Neural progenitor cell (in vitro differentiated cells): ENCODE data around the gene ZNF326.

Experiments
- EZH2 ChIP-seq: fragments of 200-600 bp; sonication (generic); IDR thresholded peaks from 2 replicates; pipeline ENCODE4 v1.6.1; 2017; ENCODE audit warnings: antibody characterized with exemption, mild to moderate bottlenecking, moderate library complexity
- TF ChIP-seq, protein P1 (sequence below): fragments of 200-600 bp; sonication (generic); IDR thresholded peaks from 2 replicates; pipeline ENCODE4 v1.5.1; 2017; ENCODE audit warnings: antibody characterized with exemption, mild to moderate bottlenecking

DNA sequence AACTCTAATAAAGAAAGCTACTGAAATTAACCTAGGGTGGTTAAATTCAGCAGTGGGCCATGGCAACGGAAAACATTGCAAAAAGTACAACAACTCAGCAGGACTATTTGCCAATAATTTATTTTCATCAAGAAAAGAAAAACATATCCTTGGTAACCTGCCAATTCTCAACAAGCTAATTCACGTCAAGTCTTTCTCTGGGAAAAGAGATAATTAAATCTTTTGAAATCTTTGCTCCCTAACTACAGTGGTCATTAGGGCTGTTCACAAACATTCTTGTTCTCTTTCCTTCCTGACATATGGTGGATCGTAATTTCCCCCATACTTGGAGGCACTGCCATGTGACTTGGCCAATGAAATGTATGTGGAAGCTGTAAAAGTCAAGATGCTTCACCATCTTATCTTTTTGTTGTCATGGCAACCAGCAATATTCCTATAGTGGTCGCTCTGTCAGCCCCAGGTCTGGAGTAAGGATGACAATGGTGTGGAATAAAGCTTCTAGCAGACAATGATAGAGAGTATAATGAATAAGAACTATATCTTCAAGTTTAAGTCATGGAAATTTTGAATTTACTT lies 29.6 kb upstream of the ZNF326 start:
- TF ChIP-seq, protein P1, sequence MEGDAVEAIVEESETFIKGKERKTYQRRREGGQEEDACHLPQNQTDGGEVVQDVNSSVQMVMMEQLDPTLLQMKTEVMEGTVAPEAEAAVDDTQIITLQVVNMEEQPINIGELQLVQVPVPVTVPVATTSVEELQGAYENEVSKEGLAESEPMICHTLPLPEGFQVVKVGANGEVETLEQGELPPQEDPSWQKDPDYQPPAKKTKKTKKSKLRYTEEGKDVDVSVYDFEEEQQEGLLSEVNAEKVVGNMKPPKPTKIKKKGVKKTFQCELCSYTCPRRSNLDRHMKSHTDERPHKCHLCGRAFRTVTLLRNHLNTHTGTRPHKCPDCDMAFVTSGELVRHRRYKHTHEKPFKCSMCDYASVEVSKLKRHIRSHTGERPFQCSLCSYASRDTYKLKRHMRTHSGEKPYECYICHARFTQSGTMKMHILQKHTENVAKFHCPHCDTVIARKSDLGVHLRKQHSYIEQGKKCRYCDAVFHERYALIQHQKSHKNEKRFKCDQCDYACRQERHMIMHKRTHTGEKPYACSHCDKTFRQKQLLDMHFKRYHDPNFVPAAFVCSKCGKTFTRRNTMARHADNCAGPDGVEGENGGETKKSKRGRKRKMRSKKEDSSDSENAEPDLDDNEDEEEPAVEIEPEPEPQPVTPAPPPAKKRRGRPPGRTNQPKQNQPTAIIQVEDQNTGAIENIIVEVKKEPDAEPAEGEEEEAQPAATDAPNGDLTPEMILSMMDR: no peak
- no peak for TF ChIP-seq EZH2
